Measurements from ENCODE around the gene LDLRAP1.
"Not testable (repeated sequence)": the region's sequence is repeated elsewhere in the genome, so short reads cannot be mapped to it uniquely, and the experiment has no call there.

Gene LDLRAP1

GRCh38 chr1:25504706-25505595, 38.5 kb upstream of the LDLRAP1 start:
- Histone ChIP-seq H3K79me2 (ENCODE audit: insufficient read depth, low read length) (no peaks in the 10 kb centered on the region), H3K4me2 (ENCODE audit: low read depth, low read length, poor library complexity, severe bottlenecking) (no peak overlapping the region), H3K27me3 (ENCODE audit: low read length) (no peaks in the 10 kb centered on the region), H4K20me1 (ENCODE audit: low read depth, low read length) (no peaks in the 10 kb centered on the region), H3K9me3 (ENCODE audit: insufficient read depth, low read length) (no peaks in the 10 kb centered on the region), H2AFZ (ENCODE audit: low read depth, low read length, severe bottlenecking) (no peak overlapping the region), H3K9ac (ENCODE audit: low read length) (no peak overlapping the region), H3K9me2 (replicated peaks; ENCODE audit: insufficient read depth, low read length) (no peaks in the 10 kb centered on the region), H3K4me3 (ENCODE audit: insufficient read depth, low read length, poor library complexity, severe bottlenecking) (no peak overlapping the region), H3K36me3 (ENCODE audit: low read length) (no peaks in the 10 kb centered on the region), H3F3A (ENCODE audit: insufficient read depth) (no peaks in the 10 kb centered on the region), H3K27ac (ENCODE audit: low read depth, low read length) (no peak overlapping the region)
- TF ChIP-seq EZH2phosphoT487 (conservative IDR thresholded peaks at IDR 0.05; ENCODE audit: low read length) = no peak
- TF ChIP-seq CTCF (IDR thresholded peaks at IDR 0.05; ENCODE audit: insufficient read depth, low read length, poor library complexity, severe bottlenecking) = no peak

- H3K36me3 ChIP-seq (ENCODE audit: low read length) = no peaks in the 10 kb centered on the region
- H3K79me2 ChIP-seq (ENCODE audit: insufficient read depth, low read length) = no peaks in the 10 kb centered on the region
- H3K27me3 ChIP-seq (ENCODE audit: low read length) = no peaks in the 10 kb centered on the region
- H3K4me2 ChIP-seq (ENCODE audit: low read depth, low read length, poor library complexity, severe bottlenecking) = no peak overlapping the region
- no peak overlapping the region for H2AFZ ChIP-seq (ENCODE audit: low read depth, low read length, severe bottlenecking)
- no peak overlapping the region for H3K4me3 ChIP-seq (ENCODE audit: insufficient read depth, low read length, poor library complexity, severe bottlenecking)
- no peaks in the 10 kb centered on the region for H3F3A ChIP-seq (ENCODE audit: insufficient read depth)
- no peaks in the 10 kb centered on the region for H3K9me3 ChIP-seq (ENCODE audit: insufficient read depth, low read length)
- no peaks in the 10 kb centered on the region for H4K20me1 ChIP-seq (ENCODE audit: low read depth, low read length)
- no peaks in the 10 kb centered on the region for H3K9me2 ChIP-seq (replicated peaks; ENCODE audit: insufficient read depth, low read length)
- no peak overlapping the region for H3K9ac ChIP-seq (ENCODE audit: low read length)
- TF ChIP-seq EZH2phosphoT487 (conservative IDR thresholded peaks at IDR 0.05; ENCODE audit: low read length) (no peak), CTCF (IDR thresholded peaks at IDR 0.05; ENCODE audit: insufficient read depth, low read length, poor library complexity, severe bottlenecking) (no peak)
- H3K27ac ChIP-seq (ENCODE audit: low read depth, low read length) = no peak overlapping the region
Observed at GRCh38 chr1:25505656-25506385, 37.6 kb upstream of the LDLRAP1 start.

- not testable (repeated sequence) for H3K9ac ChIP-seq (ENCODE audit: low read length); H4K20me1 ChIP-seq (ENCODE audit: low read depth, low read length); H3K4me3 ChIP-seq (ENCODE audit: insufficient read depth, low read length, poor library complexity, severe bottlenecking); H3K9me3 ChIP-seq (ENCODE audit: insufficient read depth, low read length); H3K36me3 ChIP-seq (ENCODE audit: low read length); H3K79me2 ChIP-seq (ENCODE audit: insufficient read depth, low read length); H3K27ac ChIP-seq (ENCODE audit: low read depth, low read length); H3K4me2 ChIP-seq (ENCODE audit: low read depth, low read length, poor library complexity, severe bottlenecking); H3F3A ChIP-seq (ENCODE audit: insufficient read depth); H3K9me2 ChIP-seq (replicated peaks; ENCODE audit: insufficient read depth, low read length); H3K27me3 ChIP-seq (ENCODE audit: low read length); H2AFZ ChIP-seq (ENCODE audit: low read depth, low read length, severe bottlenecking)
Observed at GRCh38 chr1:25506566-25507463, 36.6 kb upstream of the LDLRAP1 start.
